Measurements from ENCODE around the gene SEMA4B.
A peak's percentile ranks its signal among the peaks of the same experiment; 100 is the strongest.
"Not testable (repeated sequence)": the region's sequence is repeated elsewhere in the genome, so short reads cannot be mapped to it uniquely, and the experiment has no call there.

The SEMA4B gene

GRCh38 chr15:90184119-90184785, 16.9 kb upstream of the SEMA4B start:
- DNase-seq, result no peak

- peak; percentile 50 for DNase-seq
These were observed 16.1 kb upstream of the SEMA4B start for GRCh38 chr15:90184786-90185704.

- DNase-seq, result no peak
These were observed 13.8 kb upstream of the SEMA4B start for GRCh38 chr15:90187257-90187868.

- DNase-seq, result not testable (repeated sequence)
These were observed 13.1 kb upstream of the SEMA4B start for GRCh38 chr15:90188065-90188464.

- no peak for DNase-seq
These were observed 12.0 kb upstream of the SEMA4B start for GRCh38 chr15:90188914-90189748.

- DNase-seq, result no peak
These were observed 11.2 kb upstream of the SEMA4B start for GRCh38 chr15:90189781-90190467.

GRCh38 chr15:90190606-90191343, 10.4 kb upstream of the SEMA4B start:
- no peak for DNase-seq

- no peak for DNase-seq
These were observed 9.8 kb upstream of the SEMA4B start for GRCh38 chr15:90191344-90191687.

GRCh38 chr15:90191794-90192509, 9.2 kb upstream of the SEMA4B start:
- DNase-seq, result peak; percentile 20

GRCh38 chr15:90192961-90193786, 8.0 kb upstream of the SEMA4B start:
- no peak for DNase-seq

- DNase-seq, result no peak
These were observed 6.5 kb upstream of the SEMA4B start for GRCh38 chr15:90194655-90195054.

GRCh38 chr15:90200534-90201129, 498 bp upstream of the SEMA4B start:
- DNase-seq, result no peak

- no peak for DNase-seq
These were observed 830 bp downstream of the SEMA4B start for GRCh38 chr15:90201944-90202375.

- no peak for DNase-seq
These were observed 1.8 kb downstream of the SEMA4B start for GRCh38 chr15:90202929-90203328.

GRCh38 chr15:90203473-90203872, 2.3 kb downstream of the SEMA4B start:
- no peak for DNase-seq

- no peak for DNase-seq
These were observed 2.8 kb downstream of the SEMA4B start for GRCh38 chr15:90203922-90204321.

GRCh38 chr15:90205050-90205848, 4.1 kb downstream of the SEMA4B start:
- no peak for DNase-seq

GRCh38 chr15:90205886-90206285, 4.8 kb downstream of the SEMA4B start:
- no peak for DNase-seq

GRCh38 chr15:90207252-90207651, 6.1 kb downstream of the SEMA4B start:
- no peak for DNase-seq
